Endothelial cell of hepatic sinusoid (primary cell): Measurements from ENCODE around the gene GRIK5.

Experiments used
- in situ Hi-C: cut with HindIII; loops from 2 replicates; pipeline ENCODE4 v1.10.0; 2017; ENCODE audit warnings: low sequenced_read_pairs

The GRIK5 gene

GRCh38 chr19:42096255-42096837 is 26.3 kb upstream of the GRIK5 start:
- in situ Hi-C loops, result no loop called here

GRCh38 chr19:42095814-42096230 is 25.8 kb upstream of the GRIK5 start:
- in situ Hi-C loops, result no loop called here

- in situ Hi-C loops, result no loop called here
These were observed 25.3 kb upstream of the GRIK5 start for GRCh38 chr19:42095142-42095813.

GRCh38 chr19:42093926-42094325 is 23.9 kb upstream of the GRIK5 start:
- in situ Hi-C loops, result no loop called here

- in situ Hi-C loops, result no loop called here
These were observed 23.5 kb upstream of the GRIK5 start for GRCh38 chr19:42093505-42093904.

- in situ Hi-C loops, result no loop called here
These were observed 22.3 kb upstream of the GRIK5 start for GRCh38 chr19:42092350-42092749.

- in situ Hi-C loops, result no loop called here
These were observed 21.7 kb upstream of the GRIK5 start for GRCh38 chr19:42091742-42092141.

GRCh38 chr19:42091300-42091699 is 21.3 kb upstream of the GRIK5 start:
- in situ Hi-C loops, result no loop called here

- in situ Hi-C loops, result no loop called here
These were observed 20.7 kb upstream of the GRIK5 start for GRCh38 chr19:42090672-42091071.

GRCh38 chr19:42089772-42090171 is 19.8 kb upstream of the GRIK5 start:
- in situ Hi-C loops, result no loop called here

GRCh38 chr19:42089191-42089750 is 19.3 kb upstream of the GRIK5 start:
- in situ Hi-C loops, result no loop called here

GRCh38 chr19:42088471-42089190 is 18.6 kb upstream of the GRIK5 start:
- in situ Hi-C loops, result no loop called here

- in situ Hi-C loops, result no loop called here
These were observed 17.0 kb upstream of the GRIK5 start for GRCh38 chr19:42086770-42087550.

- in situ Hi-C loops, result no loop called here
These were observed 16.3 kb upstream of the GRIK5 start for GRCh38 chr19:42086188-42086736.

- in situ Hi-C loops, result no loop called here
These were observed 13.5 kb upstream of the GRIK5 start for GRCh38 chr19:42083537-42083936.

GRCh38 chr19:42081584-42082203 is 11.7 kb upstream of the GRIK5 start:
- in situ Hi-C loops, result no loop called here

- in situ Hi-C loops, result no loop called here
These were observed 10.9 kb upstream of the GRIK5 start for GRCh38 chr19:42080764-42081375.

GRCh38 chr19:42079886-42080763 is 10.1 kb upstream of the GRIK5 start:
- in situ Hi-C loops, result no loop called here

- in situ Hi-C loops, result no loop called here
These were observed 9.3 kb upstream of the GRIK5 start for GRCh38 chr19:42079276-42079669.
